ENCODE data around the gene SUMO3. TPM values are rescaled to one million over a fixed set of nuclear protein-coding genes. Genes with fewer than 3 reads are reported as not detected.
A peak's percentile ranks its signal among the peaks of the same experiment; 100 is the strongest.

Gene SUMO3
- total and polyA plus RNA-seq, 2 experiments from 2014 or later: 90.8 to 103 TPM

DNA sequence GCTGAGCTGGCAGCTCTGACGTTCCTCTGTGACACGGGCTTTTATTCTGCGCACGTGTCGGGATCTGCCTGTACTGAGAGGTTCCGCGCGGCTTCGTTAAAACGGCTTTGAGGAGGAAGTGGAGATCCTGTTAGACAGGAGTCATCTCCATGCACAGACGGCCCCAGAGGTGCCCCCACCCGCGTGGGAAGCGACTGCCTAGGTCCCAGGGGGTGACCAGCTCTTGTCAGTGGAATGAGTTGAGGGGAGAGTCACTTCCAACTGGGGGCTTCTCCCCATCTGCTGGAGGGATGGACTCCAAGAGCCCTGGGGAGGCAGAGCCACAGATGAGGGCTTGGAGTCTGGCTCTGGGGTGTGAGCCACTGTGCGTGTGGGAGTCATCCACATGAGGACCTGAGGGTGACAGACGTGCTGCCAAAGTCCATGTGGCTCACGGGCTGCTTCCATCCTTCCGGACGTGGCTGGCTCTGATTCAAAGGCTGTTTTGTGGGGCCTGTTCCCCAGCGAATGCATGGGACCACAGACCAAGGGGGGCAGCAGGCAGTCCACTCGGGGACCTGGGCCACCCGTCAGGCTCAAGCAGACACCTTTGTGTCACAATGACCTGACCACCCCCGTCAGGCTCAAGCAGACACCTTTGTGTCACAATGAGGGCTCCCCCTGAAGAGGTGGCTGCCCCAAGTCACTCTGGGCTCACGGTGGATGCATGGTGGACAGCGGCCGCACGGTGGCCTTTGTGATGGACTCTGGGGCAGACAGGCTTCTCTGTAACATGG, 28.8 kb upstream of the SUMO3 start:
- Mint-ChIP-seq H3K4me3 (peak overlapping the region; percentile 63), H3K27me3 (ENCODE audit: insufficient read depth, low read depth, poor library complexity) (peaks cover 16% of the 10 kb centered on the region), H3K36me3 (ENCODE audit: low read depth) (peaks cover 29% of the 10 kb centered on the region), H3K27ac (peak overlapping the region; percentile 40; the same call in 1 of the 2 replicates), H3K4me1 (peaks cover 13% of the 10 kb centered on the region), H3K9me3 (no peaks in the 10 kb centered on the region; the same call in 2 of the 3 replicates)
- H3K4me3 ChIP-seq: peak overlapping the region; percentile 36
- no peak overlapping the region for H2AFZ ChIP-seq
- no peaks in the 10 kb centered on the region for H3K79me2 ChIP-seq (replicated peaks; ENCODE audit: insufficient read depth)
- H3F3A ChIP-seq (replicated peaks; ENCODE audit: low read depth): peaks cover 3% of the 10 kb centered on the region; the same call in 1 of the 2 replicates
- H3K27me3 ChIP-seq (ENCODE audit: insufficient read depth): no peaks in the 10 kb centered on the region
- peak overlapping the region; percentile 65; the same call in 1 of the 2 replicates for H3K4me2 ChIP-seq
- no peak for DNase-seq (ENCODE audit: low spot score)
- no peak for ATAC-seq
- 0 out of 2 replicates have a peak, but pooled peaks cover 21% of the 10 kb centered on the region for H3K36me3 ChIP-seq (ENCODE audit: insufficient read depth)
- H3K9me2 ChIP-seq (ENCODE audit: insufficient read depth): no peaks in the 10 kb centered on the region
- H3K27ac ChIP-seq (ENCODE audit: low read depth): 0 out of 2 replicates have a peak overlapping the region, but pooled peaks have one; percentile 17
- H4K20me1 ChIP-seq (replicated peaks; ENCODE audit: insufficient read depth): no peaks in the 10 kb centered on the region; the same call in 1 of the 2 replicates
- H3K4me1 ChIP-seq (ENCODE audit: insufficient read depth): peaks cover 11% of the 10 kb centered on the region
- TF ChIP-seq POLR2AphosphoS5 (IDR thresholded peaks at IDR 0.05; ENCODE audit: low read depth) (no peak), ZNF114 (CRISPR knock-in tag; IDR thresholded peaks at IDR 0.05) (no peak), NANOG (IDR thresholded peaks at IDR 0.05; ENCODE audit: borderline replicate concordance) (no peak), STAT1 (IDR thresholded peaks at IDR 0.05; ENCODE audit: unreplicated experiment) (no peak)
- TF ChIP-seq, protein P1, sequence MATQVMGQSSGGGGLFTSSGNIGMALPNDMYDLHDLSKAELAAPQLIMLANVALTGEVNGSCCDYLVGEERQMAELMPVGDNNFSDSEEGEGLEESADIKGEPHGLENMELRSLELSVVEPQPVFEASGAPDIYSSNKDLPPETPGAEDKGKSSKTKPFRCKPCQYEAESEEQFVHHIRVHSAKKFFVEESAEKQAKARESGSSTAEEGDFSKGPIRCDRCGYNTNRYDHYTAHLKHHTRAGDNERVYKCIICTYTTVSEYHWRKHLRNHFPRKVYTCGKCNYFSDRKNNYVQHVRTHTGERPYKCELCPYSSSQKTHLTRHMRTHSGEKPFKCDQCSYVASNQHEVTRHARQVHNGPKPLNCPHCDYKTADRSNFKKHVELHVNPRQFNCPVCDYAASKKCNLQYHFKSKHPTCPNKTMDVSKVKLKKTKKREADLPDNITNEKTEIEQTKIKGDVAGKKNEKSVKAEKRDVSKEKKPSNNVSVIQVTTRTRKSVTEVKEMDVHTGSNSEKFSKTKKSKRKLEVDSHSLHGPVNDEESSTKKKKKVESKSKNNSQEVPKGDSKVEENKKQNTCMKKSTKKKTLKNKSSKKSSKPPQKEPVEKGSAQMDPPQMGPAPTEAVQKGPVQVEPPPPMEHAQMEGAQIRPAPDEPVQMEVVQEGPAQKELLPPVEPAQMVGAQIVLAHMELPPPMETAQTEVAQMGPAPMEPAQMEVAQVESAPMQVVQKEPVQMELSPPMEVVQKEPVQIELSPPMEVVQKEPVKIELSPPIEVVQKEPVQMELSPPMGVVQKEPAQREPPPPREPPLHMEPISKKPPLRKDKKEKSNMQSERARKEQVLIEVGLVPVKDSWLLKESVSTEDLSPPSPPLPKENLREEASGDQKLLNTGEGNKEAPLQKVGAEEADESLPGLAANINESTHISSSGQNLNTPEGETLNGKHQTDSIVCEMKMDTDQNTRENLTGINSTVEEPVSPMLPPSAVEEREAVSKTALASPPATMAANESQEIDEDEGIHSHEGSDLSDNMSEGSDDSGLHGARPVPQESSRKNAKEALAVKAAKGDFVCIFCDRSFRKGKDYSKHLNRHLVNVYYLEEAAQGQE (IDR thresholded peaks at IDR 0.05; ENCODE audit: unreplicated experiment): no peak

- TF ChIP-seq EZH2 (IDR thresholded peaks at IDR 0.05; ENCODE audit: low read depth, unreplicated experiment) (no peak), POLR2AphosphoS5 (IDR thresholded peaks at IDR 0.05; ENCODE audit: low read depth) (no peak), ZNF331 (CRISPR knock-in tag; IDR thresholded peaks at IDR 0.05; ENCODE audit: low read depth) (no peak), JUNB (IDR thresholded peaks at IDR 0.05; ENCODE audit: unreplicated experiment) (no peak), STAT1 (IDR thresholded peaks at IDR 0.05; ENCODE audit: unreplicated experiment) (no peak), CREB1 (CRISPR knock-in tag; IDR thresholded peaks at IDR 0.05; ENCODE audit: low read depth) (no peak), ETS1 (IDR thresholded peaks at IDR 0.05) (no peak), CTCF (conservative IDR thresholded peaks at IDR 0.05; ENCODE audit: low read depth in 2 of 2) (no peak), NANOG (IDR thresholded peaks at IDR 0.05; ENCODE audit: borderline replicate concordance) (no peak), ZNF114 (CRISPR knock-in tag; IDR thresholded peaks at IDR 0.05) (no peak)
- TF ChIP-seq, protein P1 (IDR thresholded peaks at IDR 0.05; ENCODE audit: unreplicated experiment): no peak
- Mint-ChIP-seq H3K27me3 (ENCODE audit: insufficient read depth, low read depth, poor library complexity) (peaks cover 14% of the 10 kb centered on the region), H3K4me3 (peak overlapping the region; percentile 63), H3K9me3 (no peaks in the 10 kb centered on the region; the same call in 2 of the 3 replicates), H3K27ac (peak overlapping the region; percentile 40; the same call in 1 of the 2 replicates), H3K36me3 (ENCODE audit: low read depth) (peaks cover 24% of the 10 kb centered on the region), H3K4me1 (peaks cover 13% of the 10 kb centered on the region)
- Histone ChIP-seq H3K9me2 (ENCODE audit: insufficient read depth) (no peaks in the 10 kb centered on the region), H2AFZ (no peak overlapping the region), H3K27me3 (ENCODE audit: insufficient read depth) (no peaks in the 10 kb centered on the region), H3K4me2 (peak overlapping the region; percentile 65), H3K36me3 (ENCODE audit: insufficient read depth) (0 out of 2 replicates have a peak, but pooled peaks cover 17% of the 10 kb centered on the region), H3K79me2 (replicated peaks; ENCODE audit: insufficient read depth) (no peaks in the 10 kb centered on the region), H3K4me1 (ENCODE audit: insufficient read depth) (peaks cover 11% of the 10 kb centered on the region), H4K20me1 (replicated peaks; ENCODE audit: insufficient read depth) (no peaks in the 10 kb centered on the region; the same call in 1 of the 2 replicates), H3K27ac (ENCODE audit: low read depth) (0 out of 2 replicates have a peak overlapping the region, but pooled peaks have one; percentile 17), H3F3A (replicated peaks; ENCODE audit: low read depth) (peaks cover 3% of the 10 kb centered on the region; the same call in 1 of the 2 replicates), H3K4me3 (peak overlapping the region; percentile 36)
- DNase-seq (ENCODE audit: low spot score): no peak
- no peak for ATAC-seq
Measured at GRCh38 chr21:44846224-44846484, 28.3 kb upstream of the SUMO3 start.
